Glutamatergic neuron (in vitro differentiated cells): ENCODE data around the gene GNG11. TPM values are rescaled to one million over a fixed set of nuclear protein-coding genes. Genes with fewer than 3 reads are reported as not detected.

Source experiments
- DNase-seq: peaks from one replicate; pipeline ENCODE4 v3.0.0; 2022
- H3K27ac Mint-ChIP-seq: one replicate; pipeline ENCODE4 v1.8.0; 2020; ENCODE audit warnings: mild to moderate bottlenecking, mixed read lengths, inconsistent platforms; ENCODE audit not compliant: unreplicated experiment
- H3K27me3 Mint-ChIP-seq: one replicate; pipeline ENCODE4 v1.8.0; 2020; ENCODE audit warnings: mild to moderate bottlenecking, moderate library complexity, mixed read lengths, inconsistent platforms; ENCODE audit not compliant: unreplicated experiment
- H3K36me3 Mint-ChIP-seq: one replicate; pipeline ENCODE4 v1.8.0; 2020; ENCODE audit warnings: mild to moderate bottlenecking, mixed read lengths, inconsistent platforms; ENCODE audit not compliant: unreplicated experiment
- H3K4me1 Mint-ChIP-seq: one replicate; pipeline ENCODE4 v1.8.0; 2020; ENCODE audit warnings: mild to moderate bottlenecking, low read depth, mixed read lengths, inconsistent platforms; ENCODE audit not compliant: unreplicated experiment
- H3K4me3 Mint-ChIP-seq: one replicate; pipeline ENCODE4 v1.8.0; 2020; ENCODE audit warnings: mild to moderate bottlenecking, mixed read lengths, inconsistent platforms; ENCODE audit not compliant: unreplicated experiment
- H3K9me3 Mint-ChIP-seq: one replicate; pipeline ENCODE4 v1.8.0; 2020; ENCODE audit warnings: mild to moderate bottlenecking, moderate library complexity, mixed read lengths, inconsistent platforms; ENCODE audit not compliant: unreplicated experiment
- CTCF ChIP-seq: fragments of 200-600 bp; sonication (generic); IDR thresholded peaks from one replicate; pipeline ENCODE4 v1.5.0; 2021; ENCODE audit not compliant: partially characterized antibody, unreplicated experiment
- total RNA-seq: library from RNA; stranded (reverse); fragmentation: NEBNext Ultra II Directional; extraction: Animal tissue kit (Norgen Biotek cat#: 25700); gene quantifications from one replicate; pipeline ENCODE4 v1.2.1, GENCODE V29; 2021; ENCODE audit not compliant: unreplicated experiment

Gene GNG11
- total RNA-seq, 1 donor from 2014 or later = 0.56 TPM

GRCh38 chr7:93890041-93890463, 31.5 kb upstream of the GNG11 start:
- peaks cover 2% of the 10 kb centered on the region for H3K9me3 Mint-ChIP-seq
- DNase-seq = peak; percentile 48
- peaks cover 8% of the 10 kb centered on the region for H3K27me3 Mint-ChIP-seq
- peak overlapping the region; percentile 57 for H3K27ac Mint-ChIP-seq
- peak overlapping the region; percentile 95 for H3K4me3 Mint-ChIP-seq
- peaks cover 4% of the 10 kb centered on the region for H3K4me1 Mint-ChIP-seq
- TF ChIP-seq CTCF = no peak
- no peaks in the 10 kb centered on the region for H3K36me3 Mint-ChIP-seq

GRCh38 chr7:93890464-93891068, 31.0 kb upstream of the GNG11 start, which contains the start of gene TFPI2:
Gene TFPI2, minus strand, starts transcription at chr7:93890753. Its CDS starts 75 bp downstream, at chr7:93890678.
- DNase-seq = peak; percentile 43
- Mint-ChIP-seq H3K4me3 (peak within 1 kb of the TSS; percentile 95), H3K27ac (peak within 1 kb of the TSS; percentile 57), H3K9me3 (peaks cover 2% of the 10 kb centered on the region), H3K36me3 (no peaks in the 10 kb centered on the region), H3K4me1 (peaks cover 4% of the 10 kb centered on the region), H3K27me3 (peaks cover 8% of the 10 kb centered on the region)
- no peak for TF ChIP-seq CTCF

DNA sequence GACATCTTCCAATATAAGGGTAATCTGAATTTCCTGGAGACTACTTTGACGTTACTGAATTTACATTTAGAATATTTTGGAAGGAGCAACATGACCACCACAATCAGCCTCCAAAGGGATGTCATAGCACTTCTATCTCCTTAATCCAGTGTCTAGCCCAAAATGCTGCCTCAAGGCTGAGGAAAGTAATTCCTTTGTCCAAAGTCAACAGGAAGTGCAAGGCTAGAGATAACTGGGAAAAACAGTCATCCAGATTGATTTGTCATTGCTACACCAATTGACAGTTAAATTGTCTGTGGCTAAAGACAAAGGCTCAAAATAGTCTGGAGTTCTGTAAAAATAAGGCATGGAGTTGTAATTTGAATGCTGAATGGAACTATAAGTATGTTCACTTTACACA, 27.1 kb upstream of the GNG11 start:
- Mint-ChIP-seq H3K36me3 (no peaks in the 10 kb centered on the region), H3K9me3 (peaks cover 2% of the 10 kb centered on the region), H3K4me3 (no peak overlapping the region), H3K27ac (no peak overlapping the region), H3K4me1 (peaks cover 15% of the 10 kb centered on the region), H3K27me3 (peaks cover 7% of the 10 kb centered on the region)
- TF ChIP-seq CTCF = no peak
- DNase-seq = no peak

GRCh38 chr7:93894966-93895640, 26.4 kb upstream of the GNG11 start:
- H3K9me3 Mint-ChIP-seq = peaks cover 5% of the 10 kb centered on the region
- DNase-seq = no peak
- peaks cover 15% of the 10 kb centered on the region for H3K4me1 Mint-ChIP-seq
- H3K27ac Mint-ChIP-seq = no peak overlapping the region
- no peaks in the 10 kb centered on the region for H3K36me3 Mint-ChIP-seq
- peaks cover 4% of the 10 kb centered on the region for H3K27me3 Mint-ChIP-seq
- no peak for TF ChIP-seq CTCF
- no peak overlapping the region for H3K4me3 Mint-ChIP-seq
